ENCODE results near the gene BICD1. TPM values are rescaled to one million over a fixed set of nuclear protein-coding genes. Genes with fewer than 3 reads are reported as not detected.

BICD1 gene
- total and polyA plus RNA-seq, 2 donors (not counting 1 experiment from before 2014, with no cell fraction given): 15.2 to 93.5 TPM

DNA sequence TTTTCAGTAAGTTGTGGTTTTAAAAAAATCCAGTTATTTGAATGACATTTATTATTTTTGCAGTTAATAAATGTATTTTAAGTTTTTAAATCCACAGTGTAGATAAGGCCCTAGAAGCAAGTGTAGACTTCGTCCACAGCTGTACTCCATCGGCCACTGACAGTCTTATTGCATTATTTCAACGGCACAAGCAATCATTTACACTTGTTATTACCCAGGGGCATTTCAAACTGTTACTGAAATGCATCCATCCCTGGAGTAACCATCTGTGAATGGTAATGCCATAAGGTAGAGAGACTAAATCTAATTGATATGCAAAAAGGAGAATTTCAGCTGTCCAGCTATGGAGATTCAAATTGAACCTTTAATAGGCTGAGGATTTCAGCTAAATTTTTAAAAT lies 48.4 kb downstream of the BICD1 start:
- H3K4me1 ChIP-seq (ENCODE audit: control insufficient read depth in 2 of 2, insufficient read depth in 2 of 2, low read length in 2 of 2): no peaks in the 10 kb centered on the region
- H3K79me2 ChIP-seq (ENCODE audit: control insufficient read depth, insufficient read depth, low read length): no peaks in the 10 kb centered on the region
- no peaks in the 10 kb centered on the region for H4K20me1 ChIP-seq (ENCODE audit: control insufficient read depth, insufficient read depth, low read length, poor library complexity, severe bottlenecking)
- no peaks in the 10 kb centered on the region for H3K9me3 Mint-ChIP-seq (ENCODE audit: insufficient read depth)
- ChIA-PET CTCF (interaction anchor here (1.2 kb wide), 1 partner anchor 14 kb away, joined by 3 read pairs; no protein-coding TSS in a partner anchor), POLR2A (no interaction called here)
- H3K27ac Mint-ChIP-seq: no peak overlapping the region
- no peak for ATAC-seq (ENCODE audit: low read depth)
- no peak overlapping the region for H3K27ac ChIP-seq (ENCODE audit: low read length in 2 of 2)
- no peak overlapping the region for H3K4me3 Mint-ChIP-seq
- H3K9ac ChIP-seq (ENCODE audit: low read length): no peak overlapping the region
- H3K36me3 ChIP-seq (replicated peaks in 1 of 2; ENCODE audit: control extremely low read depth in 1 of 2, control insufficient read depth in 1 of 2, extremely low read depth in 1 of 2, insufficient read depth in 2 of 2, low read length in 1 of 2): no peaks in the 10 kb centered on the region
- H3K27me3 ChIP-seq (replicated peaks in 1 of 4; ENCODE audit: control extremely low read depth in 1 of 4, control insufficient read depth in 3 of 4, insufficient read depth in 4 of 4, low read length in 3 of 4): no peaks in the 10 kb centered on the region
- H3K9me3 ChIP-seq (ENCODE audit: control extremely low read depth in 1 of 3, control insufficient read depth in 2 of 3, insufficient read depth in 1 of 3, low read length in 2 of 3): no peaks in the 10 kb centered on the region
- no peak overlapping the region for H2AFZ ChIP-seq (ENCODE audit: insufficient read depth, low read depth, low read length, poor library complexity, severe bottlenecking)
- 100% methylated on average over 2 of the region's 3 CpGs for WGBS (ENCODE audit: insufficient coverage)
- H3K4me1 Mint-ChIP-seq: no peaks in the 10 kb centered on the region
- intact Hi-C loops (cut with micrococcal nuclease): no loop called here
- DNase-seq: no peak
- TF ChIP-seq, protein P1, sequence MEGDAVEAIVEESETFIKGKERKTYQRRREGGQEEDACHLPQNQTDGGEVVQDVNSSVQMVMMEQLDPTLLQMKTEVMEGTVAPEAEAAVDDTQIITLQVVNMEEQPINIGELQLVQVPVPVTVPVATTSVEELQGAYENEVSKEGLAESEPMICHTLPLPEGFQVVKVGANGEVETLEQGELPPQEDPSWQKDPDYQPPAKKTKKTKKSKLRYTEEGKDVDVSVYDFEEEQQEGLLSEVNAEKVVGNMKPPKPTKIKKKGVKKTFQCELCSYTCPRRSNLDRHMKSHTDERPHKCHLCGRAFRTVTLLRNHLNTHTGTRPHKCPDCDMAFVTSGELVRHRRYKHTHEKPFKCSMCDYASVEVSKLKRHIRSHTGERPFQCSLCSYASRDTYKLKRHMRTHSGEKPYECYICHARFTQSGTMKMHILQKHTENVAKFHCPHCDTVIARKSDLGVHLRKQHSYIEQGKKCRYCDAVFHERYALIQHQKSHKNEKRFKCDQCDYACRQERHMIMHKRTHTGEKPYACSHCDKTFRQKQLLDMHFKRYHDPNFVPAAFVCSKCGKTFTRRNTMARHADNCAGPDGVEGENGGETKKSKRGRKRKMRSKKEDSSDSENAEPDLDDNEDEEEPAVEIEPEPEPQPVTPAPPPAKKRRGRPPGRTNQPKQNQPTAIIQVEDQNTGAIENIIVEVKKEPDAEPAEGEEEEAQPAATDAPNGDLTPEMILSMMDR (IDR thresholded peaks at IDR 0.05): no peak
- TF ChIP-seq EZH2 (IDR thresholded peaks at IDR 0.05; ENCODE audit: borderline replicate concordance, insufficient read depth, low read depth, low read length, poor library complexity, severe bottlenecking): no peak
- H3K4me3 ChIP-seq (ENCODE audit: control extremely low read depth in 1 of 5, extremely low read depth in 1 of 5, insufficient read depth in 1 of 5, low read depth in 2 of 5, low read length in 4 of 5): no peak overlapping the region
- no peak overlapping the region for H3K4me2 ChIP-seq (replicated peaks; ENCODE audit: low read depth, low read length, poor library complexity, severe bottlenecking)
- H3K27me3 Mint-ChIP-seq: no peaks in the 10 kb centered on the region

DNA sequence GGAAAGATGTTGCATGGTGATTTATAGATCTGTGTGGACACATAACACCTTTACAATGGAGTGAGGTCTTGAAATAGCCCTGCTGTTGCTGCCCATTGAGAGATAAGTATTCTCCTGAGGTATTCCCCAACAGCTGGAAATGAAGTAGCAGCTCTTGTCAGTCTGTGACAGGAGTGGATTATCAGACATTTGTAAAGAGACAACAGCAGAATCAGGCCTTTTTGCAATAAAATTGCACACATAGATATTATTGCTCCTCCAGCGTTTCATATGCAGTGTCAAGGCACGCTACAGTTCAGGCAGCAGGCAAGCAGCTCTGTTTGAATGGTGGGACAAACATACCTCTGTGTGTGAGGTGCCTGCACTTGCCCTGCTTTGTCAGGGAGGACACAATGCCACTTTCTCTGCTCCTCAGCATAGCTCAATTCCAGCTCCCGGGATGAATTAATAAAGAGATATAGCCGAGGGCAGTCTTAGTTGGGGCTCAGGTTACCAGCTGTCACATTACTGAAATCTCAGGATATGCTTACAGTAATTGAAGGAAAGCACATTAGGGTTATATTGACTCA lies 49.4 kb downstream of the BICD1 start:
- H3K27ac Mint-ChIP-seq: no peak overlapping the region
- ChIA-PET POLR2A (no interaction called here), CTCF (interaction anchor here (0.9 to 1.2 kb wide), 2 partner anchors 15 to 156 kb away, joined by 3 to 4 read pairs; no protein-coding TSS in a partner anchor)
- H2AFZ ChIP-seq (ENCODE audit: insufficient read depth, low read depth, low read length, poor library complexity, severe bottlenecking): no peak overlapping the region
- ATAC-seq (ENCODE audit: low read depth): no peak
- H3K79me2 ChIP-seq (ENCODE audit: control insufficient read depth, insufficient read depth, low read length): no peaks in the 10 kb centered on the region
- H3K4me2 ChIP-seq (replicated peaks; ENCODE audit: low read depth, low read length, poor library complexity, severe bottlenecking): no peak overlapping the region
- no peak for TF ChIP-seq EZH2 (IDR thresholded peaks at IDR 0.05; ENCODE audit: borderline replicate concordance, insufficient read depth, low read depth, low read length, poor library complexity, severe bottlenecking)
- TF ChIP-seq, protein P1 (IDR thresholded peaks at IDR 0.05): no peak
- no peaks in the 10 kb centered on the region for H4K20me1 ChIP-seq (ENCODE audit: control insufficient read depth, insufficient read depth, low read length, poor library complexity, severe bottlenecking)
- H3K4me3 Mint-ChIP-seq: no peak overlapping the region
- H3K4me1 Mint-ChIP-seq: no peaks in the 10 kb centered on the region
- WGBS (ENCODE audit: insufficient coverage): 93% methylated on average over 2 of the region's 4 CpGs
- intact Hi-C loops (cut with micrococcal nuclease): no loop called here
- H3K4me3 ChIP-seq (ENCODE audit: control extremely low read depth in 1 of 5, extremely low read depth in 1 of 5, insufficient read depth in 1 of 5, low read depth in 2 of 5, low read length in 4 of 5): no peak overlapping the region
- no peak for DNase-seq
- no peak overlapping the region for H3K9ac ChIP-seq (ENCODE audit: low read length)
- no peaks in the 10 kb centered on the region for H3K9me3 Mint-ChIP-seq (ENCODE audit: insufficient read depth)
- no peaks in the 10 kb centered on the region for H3K9me3 ChIP-seq (ENCODE audit: control extremely low read depth in 1 of 3, control insufficient read depth in 2 of 3, insufficient read depth in 1 of 3, low read length in 2 of 3)
- no peaks in the 10 kb centered on the region for H3K27me3 Mint-ChIP-seq
- H3K27me3 ChIP-seq (replicated peaks in 1 of 4; ENCODE audit: control extremely low read depth in 1 of 4, control insufficient read depth in 3 of 4, insufficient read depth in 4 of 4, low read length in 3 of 4): no peaks in the 10 kb centered on the region
- no peaks in the 10 kb centered on the region for H3K4me1 ChIP-seq (ENCODE audit: control insufficient read depth in 2 of 2, insufficient read depth in 2 of 2, low read length in 2 of 2)
- no peaks in the 10 kb centered on the region for H3K36me3 ChIP-seq (replicated peaks in 1 of 2; ENCODE audit: control extremely low read depth in 1 of 2, control insufficient read depth in 1 of 2, extremely low read depth in 1 of 2, insufficient read depth in 2 of 2, low read length in 1 of 2)
- no peak overlapping the region for H3K27ac ChIP-seq (ENCODE audit: low read length in 2 of 2)
